EH (cell line): ENCODE measurements around the gene SCFD2.
"Not testable (repeated sequence)": the region's sequence is repeated elsewhere in the genome, so short reads cannot be mapped to it uniquely, and the experiment has no call there.

Experiments used
- DNase-seq: peaks from one replicate; pipeline ENCODE4 v3.0.0-alpha.2; 2015; ENCODE audit warnings: low read depth

SCFD2 gene

GRCh38 chr4:53139256-53139655, 226.6 kb downstream of the SCFD2 start:
- not testable (repeated sequence) for DNase-seq

- no peak for DNase-seq
Measured at GRCh38 chr4:53137468-53137867, 228.4 kb downstream of the SCFD2 start.

GRCh38 chr4:53136954-53137353, 228.9 kb downstream of the SCFD2 start:
- DNase-seq = no peak

GRCh38 chr4:53132132-53132891, 233.5 kb downstream of the SCFD2 start:
- no peak for DNase-seq

- DNase-seq = no peak
Measured at GRCh38 chr4:53131562-53131925, 234.3 kb downstream of the SCFD2 start.

- no peak for DNase-seq
Measured at GRCh38 chr4:53130896-53131561, 234.8 kb downstream of the SCFD2 start.

GRCh38 chr4:53128706-53129357, 237.0 kb downstream of the SCFD2 start:
- DNase-seq = no peak

- no peak for DNase-seq
Measured at GRCh38 chr4:53128231-53128630, 237.6 kb downstream of the SCFD2 start.

GRCh38 chr4:53127365-53127764, 238.5 kb downstream of the SCFD2 start:
- no peak for DNase-seq

GRCh38 chr4:53126099-53126498, 239.8 kb downstream of the SCFD2 start:
- DNase-seq = no peak

GRCh38 chr4:53123819-53124218, 242.0 kb downstream of the SCFD2 start:
- no peak for DNase-seq

GRCh38 chr4:53123171-53123570, 242.7 kb downstream of the SCFD2 start:
- no peak for DNase-seq

- DNase-seq = no peak
Measured at GRCh38 chr4:53122280-53123116, 243.4 kb downstream of the SCFD2 start.

GRCh38 chr4:53121264-53121865, 244.5 kb downstream of the SCFD2 start:
- no peak for DNase-seq

GRCh38 chr4:53120778-53121177, 245.1 kb downstream of the SCFD2 start:
- DNase-seq = no peak

- DNase-seq = peak; percentile 87
Measured at GRCh38 chr4:53119680-53120079, 246.2 kb downstream of the SCFD2 start.

- DNase-seq = no peak
Measured at GRCh38 chr4:53118676-53119075, 247.2 kb downstream of the SCFD2 start.

- DNase-seq = peak; percentile 39
Measured at GRCh38 chr4:53116954-53117353, 248.9 kb downstream of the SCFD2 start.

GRCh38 chr4:53113431-53114225, 252.2 kb downstream of the SCFD2 start:
- DNase-seq = no peak

GRCh38 chr4:53105313-53105712, 260.5 kb downstream of the SCFD2 start:
- DNase-seq = no peak

- no peak for DNase-seq
Measured at GRCh38 chr4:53103481-53103880, 262.4 kb downstream of the SCFD2 start.
